Spinal cord (tissue), 10 donors: Measurements from ENCODE around the gene NEK11. TPM values are rescaled to one million over a fixed set of nuclear protein-coding genes. Genes with fewer than 3 reads are reported as not detected.
A peak's percentile ranks its signal among the peaks of the same experiment; 100 is the strongest.

Experiments
- DNase-seq, 6 donors: peaks; one replicate each; pipeline versions ENCODE4 v3.0.0 to v3.0.0-alpha.2; 2013 to 2015; ENCODE audit warnings: low spot score in 6 of 6, low read depth in 4 of 6
- H3K27ac ChIP-seq: one replicate; pipeline ENCODE4 v1.5.1; 2013; ENCODE audit warnings: low read depth, low read length, control low read depth
- H3K27me3 ChIP-seq: one replicate; pipeline ENCODE4 v1.6.1; 2013; ENCODE audit warnings: low read length; ENCODE audit not compliant: control insufficient read depth, insufficient read depth
- H3K36me3 ChIP-seq: one replicate; pipeline ENCODE4 v1.6.1; 2013; ENCODE audit warnings: low read length; ENCODE audit not compliant: control insufficient read depth, insufficient read depth
- H3K4me1 ChIP-seq: one replicate; pipeline ENCODE4 v1.6.1; 2013; ENCODE audit warnings: low read length; ENCODE audit not compliant: control insufficient read depth, insufficient read depth
- H3K4me3 ChIP-seq: one replicate; pipeline ENCODE4 v1.5.1; 2013; ENCODE audit warnings: low read depth, low read length, control low read depth
- H3K9me3 ChIP-seq: one replicate; pipeline ENCODE4 v1.6.1; 2013; ENCODE audit warnings: low read length; ENCODE audit not compliant: control insufficient read depth, insufficient read depth
- WGBS: methylation state at CpG from one replicate; pipeline ENCODE4 v1.1.5; 2013; ENCODE audit warnings: missing lambda C conversion rate; ENCODE audit not compliant: insufficient coverage; 5-methylcytosine and 5-hydroxymethylcytosine counted together
- polyA plus RNA-seq, 2 donors: library from polyadenylated mRNA; unstranded; fragments of 120-200 nt; gene quantifications; one replicate each; pipeline ENCODE4 v1.2.1, GENCODE V29; 2013; ENCODE audit not compliant: insufficient read length in 2 of 2
- total RNA-seq, 2 donors: library from RNA; depleted of rRNA in 1 of 2; stranded (reverse); fragments of 120-200 nt in 1 of 2; fragments of >200 nt in 1 of 2; gene quantifications; one replicate each; pipeline versions ENCODE4 v1.2.3 to v1.2.4, GENCODE V29; 2013 to 2014
- donor health status: healthy.

The NEK11 gene
- total and polyA plus RNA-seq, 4 donors: 20.8 to 42.1 (median 23.3) TPM

GRCh38 chr3:131007256-131007655 is 19.4 kb upstream of the NEK11 start:
- no peaks in the 10 kb centered on the region for H3K27me3 ChIP-seq
- no peak overlapping the region for H3K27ac ChIP-seq
- H3K4me3 ChIP-seq: no peak overlapping the region
- no peaks in the 10 kb centered on the region for H3K9me3 ChIP-seq
- no peak for DNase-seq
- H3K4me1 ChIP-seq: no peaks in the 10 kb centered on the region
- peaks cover 8% of the 10 kb centered on the region for H3K36me3 ChIP-seq
- WGBS: 60% methylated on average over 1 of the region's 2 CpGs

- Histone ChIP-seq H3K4me3 (no peak overlapping the region), H3K36me3 (peaks cover 8% of the 10 kb centered on the region), H3K27ac (no peak overlapping the region), H3K9me3 (no peaks in the 10 kb centered on the region), H3K27me3 (no peaks in the 10 kb centered on the region), H3K4me1 (no peaks in the 10 kb centered on the region)
- no peak for DNase-seq
- WGBS: no CpG with 5 or more reads among the region's 2 CpGs
Observed at GRCh38 chr3:131007782-131008181, 18.9 kb upstream of the NEK11 start.

- Histone ChIP-seq H3K27ac (no peak overlapping the region), H3K27me3 (no peaks in the 10 kb centered on the region), H3K4me1 (no peaks in the 10 kb centered on the region), H3K4me3 (no peak overlapping the region), H3K9me3 (no peaks in the 10 kb centered on the region), H3K36me3 (peaks cover 8% of the 10 kb centered on the region)
- no peak for DNase-seq
- WGBS: no CpG with 5 or more reads among the region's 1 CpG
Observed at GRCh38 chr3:131008326-131008725, 18.4 kb upstream of the NEK11 start.

GRCh38 chr3:131009698-131010097 is 17.0 kb upstream of the NEK11 start:
- no CpG with 5 or more reads among the region's 1 CpG for WGBS
- no peak for DNase-seq
- Histone ChIP-seq H3K27me3 (no peaks in the 10 kb centered on the region), H3K9me3 (no peaks in the 10 kb centered on the region), H3K4me1 (no peaks in the 10 kb centered on the region), H3K36me3 (peaks cover 8% of the 10 kb centered on the region), H3K27ac (no peak overlapping the region), H3K4me3 (no peak overlapping the region)

- DNase-seq: no peak
- H3K36me3 ChIP-seq: peaks cover 7% of the 10 kb centered on the region
- H3K4me3 ChIP-seq: no peak overlapping the region
- no CpG with 5 or more reads among the region's 3 CpGs for WGBS
- no peaks in the 10 kb centered on the region for H3K27me3 ChIP-seq
- no peaks in the 10 kb centered on the region for H3K9me3 ChIP-seq
- H3K27ac ChIP-seq: no peak overlapping the region
- H3K4me1 ChIP-seq: peaks cover 3% of the 10 kb centered on the region
Observed at GRCh38 chr3:131018970-131019369, 7.7 kb upstream of the NEK11 start.

GRCh38 chr3:131020122-131020693 is 6.5 kb upstream of the NEK11 start:
- Histone ChIP-seq H3K36me3 (peaks cover 7% of the 10 kb centered on the region), H3K4me1 (peaks cover 3% of the 10 kb centered on the region), H3K9me3 (no peaks in the 10 kb centered on the region), H3K27me3 (no peaks in the 10 kb centered on the region), H3K27ac (no peak overlapping the region), H3K4me3 (no peak overlapping the region)
- DNase-seq: no peak
- 45% methylated on average over 2 of the region's 5 CpGs for WGBS

GRCh38 chr3:131025539-131025938 is 1.1 kb upstream of the NEK11 start:
- Histone ChIP-seq H3K27me3 (no peaks in the 10 kb centered on the region), H3K4me3 (peak overlapping the region; percentile 90), H3K36me3 (peaks cover 3% of the 10 kb centered on the region), H3K27ac (no peak overlapping the region), H3K4me1 (peaks cover 4% of the 10 kb centered on the region), H3K9me3 (no peaks in the 10 kb centered on the region)
- WGBS: 100% methylated on average over 1 of the region's 1 CpG
- DNase-seq: no peak

GRCh38 chr3:131028844-131029243 is 2.2 kb downstream of the NEK11 start:
- peaks cover 4% of the 10 kb centered on the region for H3K4me1 ChIP-seq
- H3K27me3 ChIP-seq: no peaks in the 10 kb centered on the region
- no peak for DNase-seq
- H3K9me3 ChIP-seq: no peaks in the 10 kb centered on the region
- no CpG with 5 or more reads among the region's 3 CpGs for WGBS
- no peak overlapping the region for H3K27ac ChIP-seq
- peaks cover 3% of the 10 kb centered on the region for H3K36me3 ChIP-seq
- no peak overlapping the region for H3K4me3 ChIP-seq

- H3K27ac ChIP-seq: no peak overlapping the region
- no peaks in the 10 kb centered on the region for H3K9me3 ChIP-seq
- peaks cover 3% of the 10 kb centered on the region for H3K36me3 ChIP-seq
- DNase-seq: no peak
- peaks cover 3% of the 10 kb centered on the region for H3K4me1 ChIP-seq
- H3K27me3 ChIP-seq: no peaks in the 10 kb centered on the region
- no CpG with 5 or more reads among the region's 3 CpGs for WGBS
- H3K4me3 ChIP-seq: no peak overlapping the region
Observed at GRCh38 chr3:131031660-131032059, 5.0 kb downstream of the NEK11 start.

GRCh38 chr3:131033480-131034080 is 6.9 kb downstream of the NEK11 start:
- Histone ChIP-seq H3K4me1 (no peaks in the 10 kb centered on the region), H3K36me3 (peaks cover 3% of the 10 kb centered on the region), H3K27ac (no peak overlapping the region), H3K9me3 (no peaks in the 10 kb centered on the region), H3K27me3 (no peaks in the 10 kb centered on the region), H3K4me3 (no peak overlapping the region)
- WGBS: no CpG with 5 or more reads among the region's 1 CpG
- peak in 3 of 6 donors; percentile 43 to 88 (median 73) for DNase-seq
